WERI-Rb-1 (cell line): ENCODE measurements around the gene ZNF132.

Experiments used
- DNase-seq: peaks from one replicate; pipeline ENCODE4 v3.0.0-alpha.2; 2020
- H3K27ac ChIP-seq: fragments of 250-450 bp; sonication (Bioruptor Pico); 2 replicates; pipeline ENCODE4 v1.5.1; 2020; ENCODE audit warnings: mild to moderate bottlenecking, moderate library complexity
- H3K27me3 ChIP-seq: fragments of 250-450 bp; sonication (Bioruptor Pico); 2 replicates; pipeline ENCODE4 v1.5.1; 2021; ENCODE audit warnings: mild to moderate bottlenecking, low read depth, moderate library complexity; ENCODE audit not compliant: insufficient read depth, severe bottlenecking
- H3K36me3 ChIP-seq: fragments of 250-450 bp; sonication (Bioruptor Pico); 2 replicates; pipeline ENCODE4 v1.5.1; 2020; ENCODE audit warnings: mild to moderate bottlenecking, moderate library complexity
- H3K4me3 ChIP-seq: 2 replicates; pipeline ENCODE4 v1.5.1; 2011; ENCODE audit warnings: low read depth, mild to moderate bottlenecking, control low read depth, low read length
- H3K9me3 ChIP-seq: fragments of 250-450 bp; sonication (Bioruptor Pico); 2 replicates; pipeline ENCODE4 v1.5.1; 2021; ENCODE audit warnings: mild to moderate bottlenecking, moderate library complexity; ENCODE audit not compliant: severe bottlenecking
- TF ChIP-seq, protein P1 (sequence below): IDR thresholded peaks from 2 replicates; pipeline ENCODE4 v1.5.1; 2011; ENCODE audit warnings: low read depth, mild to moderate bottlenecking, control low read depth, inconsistent platforms, low read length

ZNF132 gene

DNA sequence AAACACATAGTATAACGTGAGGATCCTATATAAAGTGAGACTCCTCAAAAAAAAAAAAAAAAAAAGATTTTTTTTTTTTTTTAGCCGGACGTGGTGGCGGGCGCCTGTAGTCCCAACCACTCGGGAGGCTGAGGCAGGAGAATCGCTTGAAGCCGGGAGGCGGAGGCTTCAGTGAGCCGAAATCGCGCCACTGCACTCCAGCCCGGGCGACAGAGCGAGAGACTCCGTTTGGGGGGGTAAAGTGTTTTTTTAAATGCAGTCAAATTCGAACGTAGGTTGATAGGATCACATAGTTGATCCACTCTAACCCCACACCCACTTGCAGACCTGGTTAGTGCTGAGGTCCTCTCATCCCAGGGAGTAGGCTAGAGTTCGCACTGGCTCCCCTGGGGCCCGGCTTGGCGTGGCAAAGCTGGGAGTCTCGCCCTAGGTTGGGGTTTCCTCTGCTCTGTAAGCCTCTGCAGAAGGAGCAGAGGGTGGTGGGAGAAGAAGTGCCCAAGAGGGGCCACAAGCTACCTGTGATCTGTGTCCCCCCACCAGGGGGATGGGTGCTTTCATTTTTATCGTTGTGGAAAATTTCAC lies 38.0 kb downstream of the ZNF132 start:
- H3K36me3 ChIP-seq: no peaks in the 10 kb centered on the region
- DNase-seq: no peak
- peak overlapping the region; percentile 83 for H3K27ac ChIP-seq
- H3K9me3 ChIP-seq: no peaks in the 10 kb centered on the region
- H3K4me3 ChIP-seq: peak overlapping the region; percentile 80
- TF ChIP-seq, protein P1, sequence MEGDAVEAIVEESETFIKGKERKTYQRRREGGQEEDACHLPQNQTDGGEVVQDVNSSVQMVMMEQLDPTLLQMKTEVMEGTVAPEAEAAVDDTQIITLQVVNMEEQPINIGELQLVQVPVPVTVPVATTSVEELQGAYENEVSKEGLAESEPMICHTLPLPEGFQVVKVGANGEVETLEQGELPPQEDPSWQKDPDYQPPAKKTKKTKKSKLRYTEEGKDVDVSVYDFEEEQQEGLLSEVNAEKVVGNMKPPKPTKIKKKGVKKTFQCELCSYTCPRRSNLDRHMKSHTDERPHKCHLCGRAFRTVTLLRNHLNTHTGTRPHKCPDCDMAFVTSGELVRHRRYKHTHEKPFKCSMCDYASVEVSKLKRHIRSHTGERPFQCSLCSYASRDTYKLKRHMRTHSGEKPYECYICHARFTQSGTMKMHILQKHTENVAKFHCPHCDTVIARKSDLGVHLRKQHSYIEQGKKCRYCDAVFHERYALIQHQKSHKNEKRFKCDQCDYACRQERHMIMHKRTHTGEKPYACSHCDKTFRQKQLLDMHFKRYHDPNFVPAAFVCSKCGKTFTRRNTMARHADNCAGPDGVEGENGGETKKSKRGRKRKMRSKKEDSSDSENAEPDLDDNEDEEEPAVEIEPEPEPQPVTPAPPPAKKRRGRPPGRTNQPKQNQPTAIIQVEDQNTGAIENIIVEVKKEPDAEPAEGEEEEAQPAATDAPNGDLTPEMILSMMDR: no peak
- H3K27me3 ChIP-seq: no peaks in the 10 kb centered on the region

DNA sequence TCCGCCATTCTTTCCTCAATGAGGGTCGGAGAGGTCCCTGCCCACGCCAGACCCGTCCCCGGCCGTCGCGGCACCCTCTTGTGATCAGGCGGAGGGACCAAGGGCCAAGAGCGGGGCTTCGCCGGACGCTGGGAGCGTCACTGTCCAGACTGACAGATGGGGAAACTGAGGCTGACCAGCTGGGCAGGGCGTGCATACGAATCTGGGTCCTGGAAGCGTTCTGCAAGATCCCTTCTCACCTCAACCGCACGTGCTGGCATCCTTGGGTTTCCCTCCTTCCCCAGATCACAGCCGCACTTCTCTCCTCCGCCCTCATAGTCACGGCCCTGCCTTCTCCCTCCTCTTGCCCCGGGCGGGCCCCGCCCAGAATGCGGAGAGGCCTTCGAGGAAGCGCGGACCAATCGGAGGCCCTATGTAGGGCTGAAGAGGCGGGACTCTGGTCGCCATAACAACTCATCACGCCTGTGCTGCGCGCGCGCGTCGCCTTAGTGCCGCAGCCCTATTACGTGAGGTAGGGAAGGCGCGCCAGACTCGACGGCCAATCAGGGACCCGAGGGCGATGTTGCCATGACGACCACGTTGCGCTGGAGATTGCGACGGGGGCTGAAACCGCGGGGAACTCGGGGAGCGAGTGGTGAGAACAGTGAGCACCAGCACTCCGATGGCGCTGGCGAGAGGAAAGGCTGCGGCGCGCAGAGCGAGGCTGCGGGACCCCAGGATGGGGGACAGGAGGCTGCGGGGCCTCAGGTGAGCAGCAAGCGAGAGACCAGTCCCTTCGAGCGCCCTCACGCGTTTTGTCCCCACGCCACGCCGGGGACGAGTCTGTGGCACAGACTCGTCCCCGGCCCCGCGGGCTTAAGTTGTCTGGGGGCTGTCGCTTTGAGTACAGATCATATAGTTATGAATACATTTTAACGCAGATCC lies 38.8 kb downstream of the ZNF132 start:
- DNase-seq: peak; percentile 99
- H3K36me3 ChIP-seq: no peaks in the 10 kb centered on the region

DNA sequence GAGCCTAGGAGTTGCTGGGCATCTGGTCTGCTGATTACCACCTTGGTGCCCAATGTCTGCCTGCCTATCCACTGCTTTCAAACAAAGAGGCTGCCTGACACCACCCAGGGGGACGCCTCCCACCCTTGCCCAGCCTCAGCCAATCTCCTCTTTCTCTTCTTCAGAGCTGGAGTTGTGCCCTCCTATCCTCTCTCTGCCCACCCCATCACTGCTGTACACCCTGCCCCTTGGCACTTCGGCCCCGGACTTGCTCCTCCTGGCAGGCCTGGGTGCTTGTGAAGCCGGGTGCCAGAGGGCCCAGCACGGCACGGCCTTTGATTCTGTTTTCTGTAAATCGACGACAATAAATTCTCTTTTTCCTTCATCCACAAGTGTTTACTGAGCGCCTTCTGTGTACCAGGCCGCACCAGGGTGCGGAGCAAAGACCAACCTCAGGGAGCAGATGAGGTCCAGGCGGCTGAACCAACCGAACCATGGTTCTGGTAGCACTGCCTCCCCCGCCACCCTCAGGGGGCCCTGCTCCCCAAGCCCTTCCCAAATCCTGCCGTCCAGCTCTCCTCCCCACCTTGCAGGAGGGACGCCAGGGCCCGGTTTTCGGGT lies 39.5 kb downstream of the ZNF132 start:
- Histone ChIP-seq H3K27me3 (no peaks in the 10 kb centered on the region), H3K9me3 (no peaks in the 10 kb centered on the region), H3K4me3 (peak overlapping the region; percentile 80), H3K27ac (peak overlapping the region; percentile 44), H3K36me3 (peaks cover under 1% of the 10 kb centered on the region)
- DNase-seq: no peak
- TF ChIP-seq, protein P1: no peak

More for the DNA sequence above, 38.8 kb downstream of the ZNF132 start:
- Histone ChIP-seq H3K4me3 (peak overlapping the region; percentile 80), H3K27me3 (no peaks in the 10 kb centered on the region), H3K27ac (peak overlapping the region; percentile 83), H3K9me3 (no peaks in the 10 kb centered on the region)
- TF ChIP-seq, protein P1: 0 out of 2 replicates have a peak, but pooled peaks have one; percentile 6

DNA sequence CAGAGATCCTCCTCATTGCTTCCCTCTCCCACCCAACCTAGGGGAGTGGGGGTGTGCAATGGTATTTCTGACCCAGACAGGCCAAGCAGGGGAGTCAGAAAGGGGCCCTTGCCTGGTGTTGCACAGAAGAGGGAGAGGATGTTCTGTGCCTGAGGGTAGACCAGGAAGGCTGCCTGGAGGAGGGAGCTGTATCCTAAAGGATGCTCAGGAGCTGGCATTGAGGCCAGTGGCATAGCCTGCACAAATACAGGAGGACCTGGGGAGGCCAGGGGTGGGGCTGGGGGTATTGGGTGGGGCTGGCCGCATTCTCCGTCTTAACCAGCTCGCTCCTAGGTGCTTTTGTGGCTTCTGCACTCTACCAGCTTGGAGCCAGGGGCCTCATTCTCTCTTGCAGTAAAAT lies 40.0 kb downstream of the ZNF132 start:
- no peak for DNase-seq
- Histone ChIP-seq H3K9me3 (no peaks in the 10 kb centered on the region), H3K4me3 (no peak overlapping the region), H3K27me3 (no peaks in the 10 kb centered on the region), H3K36me3 (peaks cover 6% of the 10 kb centered on the region), H3K27ac (no peak overlapping the region)
- TF ChIP-seq, protein P1: no peak

DNA sequence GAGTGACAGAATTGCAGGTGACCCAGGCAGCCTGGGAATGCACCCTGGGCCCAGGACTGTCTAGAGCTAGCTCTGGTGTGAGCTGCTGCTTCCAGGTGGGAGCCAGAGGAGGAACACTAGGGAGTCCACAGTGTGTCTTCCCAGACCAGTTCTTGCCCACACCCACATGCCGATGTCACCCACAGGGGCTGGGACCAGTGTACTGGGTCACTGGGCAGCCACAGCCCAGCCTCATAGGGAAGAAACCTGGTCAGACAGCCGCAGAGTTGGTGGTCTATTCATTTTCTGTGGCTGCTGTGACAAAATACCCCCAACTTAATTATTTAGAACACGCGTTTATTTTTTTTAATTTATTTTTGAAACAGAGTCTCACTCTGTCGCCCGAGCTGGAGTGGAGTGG lies 41.4 kb downstream of the ZNF132 start:
- TF ChIP-seq, protein P1: no peak
- H3K4me3 ChIP-seq: no peak overlapping the region
- H3K27ac ChIP-seq: no peak overlapping the region
- peaks cover 20% of the 10 kb centered on the region for H3K36me3 ChIP-seq
- H3K27me3 ChIP-seq: no peaks in the 10 kb centered on the region
- no peaks in the 10 kb centered on the region for H3K9me3 ChIP-seq
- DNase-seq: no peak
